DOHH2 (cell line): ENCODE results near the gene C9orf43.

Source experiments
- H3F3A ChIP-seq: fragments of 200-600 bp; sonication (generic), shearing (Covaris generic); 2 replicates; pipeline ENCODE4 v1.6.0; 2016; ENCODE audit warnings: antibody characterized with exemption, mild to moderate bottlenecking; ENCODE audit not compliant: control insufficient read depth, insufficient read depth
- H3K27ac ChIP-seq: fragments of 200-600 bp; sonication (generic); 2 replicates; pipeline ENCODE4 v1.5.1; 2014; ENCODE audit warnings: low read depth, mild to moderate bottlenecking, low read length, moderate library complexity
- H3K27me3 ChIP-seq: fragments of 200-600 bp; sonication (generic); 2 replicates; pipeline ENCODE4 v1.6.1; 2014; ENCODE audit warnings: mild to moderate bottlenecking, low read length, mixed read lengths; ENCODE audit not compliant: control insufficient read depth
- H3K36me3 ChIP-seq: fragments of 200-600 bp; sonication (generic); 2 replicates; pipeline ENCODE4 v1.6.1; 2014; ENCODE audit warnings: mild to moderate bottlenecking, low read length, moderate library complexity, mixed read lengths; ENCODE audit not compliant: control insufficient read depth
- H3K4me1 ChIP-seq: fragments of 200-600 bp; sonication (generic); 2 replicates; pipeline ENCODE4 v1.6.1; 2014; ENCODE audit warnings: mild to moderate bottlenecking, low read length, mixed read lengths; ENCODE audit not compliant: control insufficient read depth
- H3K4me2 ChIP-seq: fragments of 200-600 bp; sonication (generic); 2 replicates; pipeline ENCODE4 v1.6.0; 2014; ENCODE audit warnings: mild to moderate bottlenecking, low read length, moderate library complexity
- H3K4me3 ChIP-seq: fragments of 200-600 bp; sonication (generic); 2 replicates; pipeline ENCODE4 v1.5.1; 2014; ENCODE audit warnings: mild to moderate bottlenecking, low read length, mixed read lengths
- H3K79me2 ChIP-seq: fragments of 200-600 bp; sonication (generic); 2 replicates; pipeline ENCODE4 v1.6.1; 2014; ENCODE audit warnings: mild to moderate bottlenecking, low read length, mixed read lengths; ENCODE audit not compliant: control insufficient read depth
- H3K9me2 ChIP-seq: fragments of 200-600 bp; sonication (generic); replicated peaks from 2 replicates; pipeline ENCODE4 v1.6.1; 2014; ENCODE audit warnings: mild to moderate bottlenecking, low read length, mixed read lengths; ENCODE audit not compliant: control insufficient read depth
- H3K9me3 ChIP-seq: fragments of 200-600 bp; sonication (generic); 2 replicates; pipeline ENCODE4 v1.6.1; 2014; ENCODE audit warnings: antibody characterized with exemption, low read length, mixed read lengths; ENCODE audit not compliant: control insufficient read depth, insufficient read depth
- H4K20me1 ChIP-seq: fragments of 200-600 bp; sonication (generic); 2 replicates; pipeline ENCODE4 v1.6.0; 2014; ENCODE audit warnings: low read depth, mild to moderate bottlenecking, antibody characterized with exemption, low read length, moderate library complexity; ENCODE audit not compliant: control insufficient read depth, insufficient read depth
- EZH2phosphoT487 ChIP-seq: fragments of 200-600 bp; sonication (generic); IDR thresholded peaks from 2 replicates; pipeline ENCODE4 v1.6.1; 2017; ENCODE audit warnings: borderline replicate concordance, mild to moderate bottlenecking, antibody characterized with exemption, low read length, moderate library complexity, mixed read lengths
- TF ChIP-seq, protein P1 (sequence below): fragments of 200-600 bp; sonication (generic); IDR thresholded peaks from one replicate; pipeline ENCODE4 v1.5.1; 2014; ENCODE audit warnings: antibody characterized with exemption, mild to moderate bottlenecking, low read depth, low read length; ENCODE audit not compliant: poor library complexity, severe bottlenecking

The C9orf43 gene

DNA sequence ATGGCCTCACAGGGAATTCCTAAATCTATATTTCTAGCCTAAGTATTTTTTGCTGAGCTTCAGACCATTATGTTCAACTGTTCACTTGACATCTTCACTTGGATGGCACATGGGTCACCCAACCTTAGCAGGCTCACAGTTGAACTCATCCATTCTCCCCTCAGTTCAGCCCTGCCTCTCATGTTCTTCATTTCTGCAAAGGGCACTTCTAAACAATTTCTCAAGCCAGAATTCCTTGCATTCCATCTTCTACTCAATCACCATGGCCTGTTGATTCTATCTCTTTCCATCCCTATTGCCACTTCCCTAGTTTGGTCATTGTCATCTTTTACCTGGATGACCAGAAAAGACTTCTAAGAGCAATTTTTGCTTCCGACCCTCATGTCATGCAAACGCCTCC lies 45.7 kb downstream of the C9orf43 start:
- TF ChIP-seq EZH2phosphoT487 = no peak
- TF ChIP-seq, protein P1, sequence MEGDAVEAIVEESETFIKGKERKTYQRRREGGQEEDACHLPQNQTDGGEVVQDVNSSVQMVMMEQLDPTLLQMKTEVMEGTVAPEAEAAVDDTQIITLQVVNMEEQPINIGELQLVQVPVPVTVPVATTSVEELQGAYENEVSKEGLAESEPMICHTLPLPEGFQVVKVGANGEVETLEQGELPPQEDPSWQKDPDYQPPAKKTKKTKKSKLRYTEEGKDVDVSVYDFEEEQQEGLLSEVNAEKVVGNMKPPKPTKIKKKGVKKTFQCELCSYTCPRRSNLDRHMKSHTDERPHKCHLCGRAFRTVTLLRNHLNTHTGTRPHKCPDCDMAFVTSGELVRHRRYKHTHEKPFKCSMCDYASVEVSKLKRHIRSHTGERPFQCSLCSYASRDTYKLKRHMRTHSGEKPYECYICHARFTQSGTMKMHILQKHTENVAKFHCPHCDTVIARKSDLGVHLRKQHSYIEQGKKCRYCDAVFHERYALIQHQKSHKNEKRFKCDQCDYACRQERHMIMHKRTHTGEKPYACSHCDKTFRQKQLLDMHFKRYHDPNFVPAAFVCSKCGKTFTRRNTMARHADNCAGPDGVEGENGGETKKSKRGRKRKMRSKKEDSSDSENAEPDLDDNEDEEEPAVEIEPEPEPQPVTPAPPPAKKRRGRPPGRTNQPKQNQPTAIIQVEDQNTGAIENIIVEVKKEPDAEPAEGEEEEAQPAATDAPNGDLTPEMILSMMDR = no peak
- no peaks in the 10 kb centered on the region for H3K36me3 ChIP-seq
- no peaks in the 10 kb centered on the region for H3K4me1 ChIP-seq
- H3K27me3 ChIP-seq = no peaks in the 10 kb centered on the region
- no peaks in the 10 kb centered on the region for H3K79me2 ChIP-seq
- H3F3A ChIP-seq = 0 out of 2 replicates have a peak, but pooled peaks cover 3% of the 10 kb centered on the region
- no peak overlapping the region for H3K4me3 ChIP-seq
- no peak overlapping the region for H3K4me2 ChIP-seq
- H4K20me1 ChIP-seq = no peaks in the 10 kb centered on the region
- no peak overlapping the region for H3K27ac ChIP-seq
- no peaks in the 10 kb centered on the region for H3K9me3 ChIP-seq
- no peaks in the 10 kb centered on the region for H3K9me2 ChIP-seq

DNA sequence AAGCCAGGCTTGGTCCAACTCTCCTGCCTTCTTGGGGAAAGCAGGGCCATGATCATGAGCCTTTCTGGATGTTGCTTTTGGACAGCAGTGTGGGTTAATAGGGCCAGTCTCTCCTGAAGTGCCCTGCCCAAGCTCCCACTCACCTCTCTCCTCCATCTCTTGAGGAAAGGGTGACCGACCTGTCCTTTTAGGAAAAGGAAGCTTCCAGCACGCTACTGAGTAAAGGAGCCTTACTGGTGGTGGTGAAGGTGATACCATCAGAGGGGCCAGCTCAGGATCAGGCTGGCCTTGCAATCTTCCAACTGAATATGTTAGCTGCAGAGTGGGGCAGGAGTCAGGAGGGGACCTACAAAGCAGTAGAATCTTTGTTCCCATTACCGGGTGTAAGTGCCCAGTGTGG lies 50.7 kb downstream of the C9orf43 start:
- H4K20me1 ChIP-seq = no peaks in the 10 kb centered on the region
- H3K36me3 ChIP-seq = no peaks in the 10 kb centered on the region
- H3K4me1 ChIP-seq = no peaks in the 10 kb centered on the region

DNA sequence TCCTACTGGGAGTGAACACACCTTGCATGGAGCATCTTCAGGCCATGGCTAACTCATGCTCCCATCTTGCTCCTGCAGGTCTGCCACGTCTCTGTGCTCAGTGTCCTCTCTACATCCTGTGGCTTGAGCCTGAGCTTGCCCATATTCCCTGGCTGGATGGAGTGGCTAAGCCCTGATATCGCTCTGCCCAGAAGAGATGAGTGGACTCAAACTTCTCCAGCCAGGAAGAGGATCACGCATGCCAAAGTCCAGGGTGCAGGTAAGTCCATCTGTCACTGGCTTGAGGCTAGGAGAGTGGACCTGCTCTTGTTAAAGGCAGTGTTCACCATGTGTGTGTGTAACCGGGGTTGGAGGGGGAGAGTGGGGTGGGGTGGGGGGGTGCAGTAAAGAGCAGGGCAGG lies 51.4 kb downstream of the C9orf43 start:
- Histone ChIP-seq H3K4me1 (no peaks in the 10 kb centered on the region), H3K9me3 (no peaks in the 10 kb centered on the region), H3K27ac (no peak overlapping the region), H3K4me2 (no peak overlapping the region), H3K36me3 (no peaks in the 10 kb centered on the region), H3K79me2 (no peaks in the 10 kb centered on the region), H3F3A (no peaks in the 10 kb centered on the region), H4K20me1 (no peaks in the 10 kb centered on the region), H3K9me2 (no peaks in the 10 kb centered on the region), H3K27me3 (0 out of 2 replicates have a peak, but pooled peaks cover 2% of the 10 kb centered on the region), H3K4me3 (no peak overlapping the region)
- TF ChIP-seq EZH2phosphoT487 = no peak
- TF ChIP-seq, protein P1 = no peak

More for the DNA sequence above, 50.7 kb downstream of the C9orf43 start:
- Histone ChIP-seq H3K9me3 (no peaks in the 10 kb centered on the region), H3K4me2 (no peak overlapping the region), H3K9me2 (no peaks in the 10 kb centered on the region), H3K27ac (no peak overlapping the region), H3F3A (no peaks in the 10 kb centered on the region), H3K27me3 (0 out of 2 replicates have a peak, but pooled peaks cover 2% of the 10 kb centered on the region), H3K79me2 (no peaks in the 10 kb centered on the region), H3K4me3 (no peak overlapping the region)
- TF ChIP-seq EZH2phosphoT487 = no peak
- TF ChIP-seq, protein P1 = no peak
